Measurements from ENCODE around the gene JPH2.

DNA sequence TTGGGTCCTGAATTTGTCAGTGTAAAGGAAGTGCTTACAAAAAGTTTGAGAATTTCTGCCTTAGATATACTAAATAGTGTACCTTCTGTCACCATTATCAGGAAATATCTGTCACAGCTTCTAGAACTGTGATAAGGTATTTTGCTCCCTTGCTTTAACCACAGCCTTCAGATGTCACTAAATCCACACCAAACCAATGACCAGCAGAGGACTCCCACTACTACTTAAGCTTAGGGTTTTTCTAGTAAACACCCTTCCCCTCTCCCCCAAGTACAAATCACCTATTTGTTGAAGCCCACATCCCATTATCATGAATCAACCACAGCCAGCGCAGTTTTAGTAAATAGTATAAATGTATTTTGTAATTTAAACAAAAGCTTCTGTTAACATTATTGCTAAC lies 8.6 kb upstream of the JPH2 start:
- TF ChIP-seq EP300 (IDR thresholded peaks at IDR 0.05), result no peak
- TF ChIP-seq, protein P1, sequence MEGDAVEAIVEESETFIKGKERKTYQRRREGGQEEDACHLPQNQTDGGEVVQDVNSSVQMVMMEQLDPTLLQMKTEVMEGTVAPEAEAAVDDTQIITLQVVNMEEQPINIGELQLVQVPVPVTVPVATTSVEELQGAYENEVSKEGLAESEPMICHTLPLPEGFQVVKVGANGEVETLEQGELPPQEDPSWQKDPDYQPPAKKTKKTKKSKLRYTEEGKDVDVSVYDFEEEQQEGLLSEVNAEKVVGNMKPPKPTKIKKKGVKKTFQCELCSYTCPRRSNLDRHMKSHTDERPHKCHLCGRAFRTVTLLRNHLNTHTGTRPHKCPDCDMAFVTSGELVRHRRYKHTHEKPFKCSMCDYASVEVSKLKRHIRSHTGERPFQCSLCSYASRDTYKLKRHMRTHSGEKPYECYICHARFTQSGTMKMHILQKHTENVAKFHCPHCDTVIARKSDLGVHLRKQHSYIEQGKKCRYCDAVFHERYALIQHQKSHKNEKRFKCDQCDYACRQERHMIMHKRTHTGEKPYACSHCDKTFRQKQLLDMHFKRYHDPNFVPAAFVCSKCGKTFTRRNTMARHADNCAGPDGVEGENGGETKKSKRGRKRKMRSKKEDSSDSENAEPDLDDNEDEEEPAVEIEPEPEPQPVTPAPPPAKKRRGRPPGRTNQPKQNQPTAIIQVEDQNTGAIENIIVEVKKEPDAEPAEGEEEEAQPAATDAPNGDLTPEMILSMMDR (IDR thresholded peaks at IDR 0.05), result no peak
